KMS-11 (cell line): ENCODE results near the gene MACROD2.
"Not testable (repeated sequence)": the region's sequence is repeated elsewhere in the genome, so short reads cannot be mapped to it uniquely, and the experiment has no call there.

Source experiments
- H2AFZ ChIP-seq: fragments of 200-600 bp; sonication (generic); 2 replicates; pipeline ENCODE4 v1.6.1; 2016; ENCODE audit warnings: antibody characterized with exemption, mixed run types, low read depth
- H3K27ac ChIP-seq: fragments of 200-600 bp; sonication (generic); 2 replicates; pipeline ENCODE4 v1.6.1; 2016; ENCODE audit warnings: mild to moderate bottlenecking, mixed run types
- H3K27me3 ChIP-seq: fragments of 200-600 bp; sonication (generic); 2 replicates; pipeline ENCODE4 v1.6.1; 2017; ENCODE audit warnings: mild to moderate bottlenecking, low read depth, mixed run types, moderate library complexity; ENCODE audit not compliant: insufficient read depth
- H3K36me3 ChIP-seq: fragments of 200-600 bp; sonication (generic); 2 replicates; pipeline ENCODE4 v1.6.1; 2017; ENCODE audit warnings: mild to moderate bottlenecking, mixed run types; ENCODE audit not compliant: insufficient read depth
- H3K4me1 ChIP-seq: fragments of 200-600 bp; sonication (generic); 2 replicates; pipeline ENCODE4 v1.6.1; 2016; ENCODE audit warnings: mild to moderate bottlenecking, low read depth, mixed run types; ENCODE audit not compliant: poor library complexity, severe bottlenecking
- H3K4me2 ChIP-seq: fragments of 200-600 bp; sonication (generic); 2 replicates; pipeline ENCODE4 v1.7.0; 2016; ENCODE audit warnings: mild to moderate bottlenecking, mixed run types
- H3K4me3 ChIP-seq: fragments of 200-600 bp; sonication (generic); IDR thresholded peaks from 2 replicates; pipeline ENCODE4 v1.6.1; 2017; ENCODE audit warnings: low read depth, low read length, mixed read lengths; ENCODE audit not compliant: insufficient read depth
- H3K79me2 ChIP-seq: fragments of 200-600 bp; sonication (generic); 2 replicates; pipeline ENCODE4 v1.6.1; 2016; ENCODE audit warnings: low read depth, mixed run types; ENCODE audit not compliant: insufficient read depth
- H3K9ac ChIP-seq: fragments of 200-600 bp; sonication (generic); 2 replicates; pipeline ENCODE4 v1.6.1; 2016; ENCODE audit warnings: mild to moderate bottlenecking, mixed run types
- H4K20me1 ChIP-seq: fragments of 200-600 bp; sonication (generic); 2 replicates; pipeline ENCODE4 v1.6.1; 2016; ENCODE audit warnings: mild to moderate bottlenecking, mixed run types; ENCODE audit not compliant: insufficient read depth
- CTCF ChIP-seq: fragments of 200-600 bp; sonication (generic); conservative IDR thresholded peaks from 2 replicates; pipeline ENCODE4 v1.6.1; 2017; ENCODE audit warnings: low read depth, mild to moderate bottlenecking, antibody characterized with exemption, low read length, moderate library complexity, mixed read lengths

Gene MACROD2

DNA sequence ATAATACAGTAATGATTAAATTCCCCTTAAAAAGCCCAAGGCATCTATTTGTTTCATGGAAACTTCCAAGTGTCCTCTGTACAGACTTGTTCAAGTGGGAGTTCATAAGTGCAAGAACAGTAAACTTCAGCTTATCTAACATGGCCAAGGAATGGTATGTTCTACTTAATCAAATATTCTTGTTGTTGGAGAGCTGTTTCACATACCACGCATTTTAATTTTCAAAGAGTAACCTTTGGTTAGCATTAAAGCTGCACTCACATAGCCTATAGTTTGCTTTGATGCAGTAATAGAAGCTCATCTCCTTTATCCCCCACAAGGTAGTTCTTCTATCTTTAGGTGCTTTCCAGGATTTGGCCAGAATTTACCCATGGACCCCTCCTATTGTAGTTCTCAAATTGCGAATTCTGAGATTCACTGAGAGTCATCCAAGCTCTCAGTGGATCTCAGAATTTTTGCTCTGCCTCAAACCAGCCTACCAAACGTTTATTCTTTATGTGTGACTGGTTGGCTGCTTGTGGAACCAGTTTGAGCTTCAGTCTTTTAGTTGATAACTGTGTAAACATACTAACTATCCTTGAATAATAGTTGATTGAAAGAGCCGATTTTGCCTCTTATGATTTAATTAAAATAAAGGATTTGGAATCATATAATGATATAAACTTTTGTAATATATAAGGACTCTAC, 1010.1 kb downstream of the MACROD2 start:
- Histone ChIP-seq H3K4me2 (no peak overlapping the region), H3K79me2 (no peaks in the 10 kb centered on the region), H3K9ac (no peak overlapping the region), H3K27me3 (no peaks in the 10 kb centered on the region), H3K27ac (no peak overlapping the region), H4K20me1 (no peaks in the 10 kb centered on the region), H3K4me1 (no peaks in the 10 kb centered on the region), H2AFZ (no peak overlapping the region), H3K36me3 (no peaks in the 10 kb centered on the region), H3K4me3 (no peak overlapping the region)
- no peak for TF ChIP-seq CTCF

DNA sequence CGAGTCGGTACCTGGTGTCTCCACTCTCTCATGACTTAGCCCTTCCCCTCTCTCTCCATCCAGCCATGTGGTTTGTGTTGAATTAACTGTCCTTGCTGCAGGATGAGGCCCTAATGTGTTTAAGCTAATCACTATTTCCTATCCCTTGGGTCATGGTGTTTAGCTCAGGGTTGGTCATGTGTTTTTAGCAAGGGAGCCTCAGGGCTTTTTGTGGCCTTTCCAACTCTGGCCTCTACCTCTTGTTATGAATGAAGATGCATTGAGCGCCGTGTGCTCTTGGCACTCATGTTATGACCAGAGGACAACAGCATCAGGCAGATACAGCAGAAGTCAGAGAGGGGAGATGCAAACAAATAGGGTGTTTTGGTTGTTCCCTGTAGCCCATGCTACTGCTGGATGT, 1016.3 kb downstream of the MACROD2 start:
- Histone ChIP-seq H3K79me2 (no peaks in the 10 kb centered on the region), H3K9ac (no peak overlapping the region), H4K20me1 (no peaks in the 10 kb centered on the region), H3K27me3 (no peaks in the 10 kb centered on the region), H3K4me2 (no peak overlapping the region), H3K4me1 (no peaks in the 10 kb centered on the region), H3K27ac (no peak overlapping the region), H3K4me3 (no peak overlapping the region), H2AFZ (no peak overlapping the region), H3K36me3 (no peaks in the 10 kb centered on the region)
- TF ChIP-seq CTCF = no peak

DNA sequence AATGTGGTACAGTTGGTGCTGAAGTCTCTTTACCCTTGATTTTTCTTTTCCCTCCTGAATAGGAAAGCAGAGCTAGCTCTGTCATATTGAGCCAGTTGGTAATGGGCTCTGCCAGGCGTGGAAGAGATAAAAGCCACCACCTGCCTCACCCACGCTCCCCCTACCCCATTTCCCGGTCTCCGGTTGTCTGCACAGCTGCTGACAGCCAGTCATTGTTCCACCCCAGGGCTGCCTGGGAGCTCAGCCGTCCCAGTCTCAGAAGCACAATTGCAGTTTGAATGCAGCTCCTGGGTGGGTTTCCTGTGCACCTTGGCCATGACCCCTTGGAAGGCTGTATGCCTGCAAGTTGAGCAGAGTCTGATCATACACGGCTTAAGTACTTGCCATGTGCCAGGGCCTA, 1017.2 kb downstream of the MACROD2 start:
- Histone ChIP-seq H3K36me3 (no peaks in the 10 kb centered on the region), H3K27me3 (no peaks in the 10 kb centered on the region), H3K27ac (no peak overlapping the region), H4K20me1 (no peaks in the 10 kb centered on the region), H3K4me1 (no peaks in the 10 kb centered on the region), H3K4me3 (no peak overlapping the region), H3K4me2 (no peak overlapping the region), H2AFZ (no peak overlapping the region), H3K9ac (no peak overlapping the region), H3K79me2 (no peaks in the 10 kb centered on the region)
- no peak for TF ChIP-seq CTCF

GRCh38 chr20:15016875-15017274, 1021.6 kb downstream of the MACROD2 start:
- H3K27me3 ChIP-seq, H3K27ac ChIP-seq, H3K79me2 ChIP-seq, H2AFZ ChIP-seq, H3K4me2 ChIP-seq, H4K20me1 ChIP-seq, H3K4me3 ChIP-seq, H3K9ac ChIP-seq, H3K4me1 ChIP-seq, H3K36me3 ChIP-seq: not testable (repeated sequence)

DNA sequence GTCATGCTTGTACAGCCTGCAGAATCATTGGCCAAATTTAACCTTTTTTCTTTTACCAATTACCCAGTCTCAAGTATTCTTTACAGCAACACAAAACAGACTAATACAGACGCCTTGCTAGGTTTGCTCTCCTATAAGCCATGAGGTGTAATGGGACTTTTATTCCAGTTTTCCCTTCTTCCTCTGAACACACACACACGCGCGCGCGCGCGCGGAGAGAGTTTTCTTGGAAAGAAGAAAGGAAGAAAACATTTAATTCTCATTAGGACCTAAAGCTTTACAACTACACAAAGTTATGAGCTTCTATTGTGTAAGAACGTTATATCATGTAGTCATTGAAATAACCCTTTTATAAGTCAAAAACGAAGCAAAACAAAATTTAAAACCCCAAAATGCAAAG, 1023.6 kb downstream of the MACROD2 start:
- no peaks in the 10 kb centered on the region for H3K4me1 ChIP-seq
- H3K4me2 ChIP-seq = no peak overlapping the region
- no peak for TF ChIP-seq CTCF
- H3K27me3 ChIP-seq = no peaks in the 10 kb centered on the region
- no peaks in the 10 kb centered on the region for H4K20me1 ChIP-seq
- H2AFZ ChIP-seq = no peak overlapping the region
- no peak overlapping the region for H3K9ac ChIP-seq
- H3K36me3 ChIP-seq = no peaks in the 10 kb centered on the region
- H3K79me2 ChIP-seq = no peaks in the 10 kb centered on the region
- H3K4me3 ChIP-seq = no peak overlapping the region
- no peak overlapping the region for H3K27ac ChIP-seq
